KMS-11 (cell line): ENCODE data around the gene CT47B1.
"Not testable (repeated sequence)": the region's sequence is repeated elsewhere in the genome, so short reads cannot be mapped to it uniquely, and the experiment has no call there.

ENCODE experiments used
- H2AFZ ChIP-seq: fragments of 200-600 bp; sonication (generic); 2 replicates; pipeline ENCODE4 v1.6.1; 2016; ENCODE audit warnings: antibody characterized with exemption, mixed run types, low read depth
- H3K27ac ChIP-seq: fragments of 200-600 bp; sonication (generic); 2 replicates; pipeline ENCODE4 v1.6.1; 2016; ENCODE audit warnings: mild to moderate bottlenecking, mixed run types
- H3K27me3 ChIP-seq: fragments of 200-600 bp; sonication (generic); 2 replicates; pipeline ENCODE4 v1.6.1; 2017; ENCODE audit warnings: mild to moderate bottlenecking, low read depth, mixed run types, moderate library complexity; ENCODE audit not compliant: insufficient read depth
- H3K36me3 ChIP-seq: fragments of 200-600 bp; sonication (generic); 2 replicates; pipeline ENCODE4 v1.6.1; 2017; ENCODE audit warnings: mild to moderate bottlenecking, mixed run types; ENCODE audit not compliant: insufficient read depth
- H3K4me1 ChIP-seq: fragments of 200-600 bp; sonication (generic); 2 replicates; pipeline ENCODE4 v1.6.1; 2016; ENCODE audit warnings: mild to moderate bottlenecking, low read depth, mixed run types; ENCODE audit not compliant: poor library complexity, severe bottlenecking
- H3K4me2 ChIP-seq: fragments of 200-600 bp; sonication (generic); 2 replicates; pipeline ENCODE4 v1.7.0; 2016; ENCODE audit warnings: mild to moderate bottlenecking, mixed run types
- H3K4me3 ChIP-seq: fragments of 200-600 bp; sonication (generic); IDR thresholded peaks from 2 replicates; pipeline ENCODE4 v1.6.1; 2017; ENCODE audit warnings: low read depth, low read length, mixed read lengths; ENCODE audit not compliant: insufficient read depth
- H3K79me2 ChIP-seq: fragments of 200-600 bp; sonication (generic); 2 replicates; pipeline ENCODE4 v1.6.1; 2016; ENCODE audit warnings: low read depth, mixed run types; ENCODE audit not compliant: insufficient read depth
- H3K9ac ChIP-seq: fragments of 200-600 bp; sonication (generic); 2 replicates; pipeline ENCODE4 v1.6.1; 2016; ENCODE audit warnings: mild to moderate bottlenecking, mixed run types
- H4K20me1 ChIP-seq: fragments of 200-600 bp; sonication (generic); 2 replicates; pipeline ENCODE4 v1.6.1; 2016; ENCODE audit warnings: mild to moderate bottlenecking, mixed run types; ENCODE audit not compliant: insufficient read depth
- CTCF ChIP-seq: fragments of 200-600 bp; sonication (generic); conservative IDR thresholded peaks from 2 replicates; pipeline ENCODE4 v1.6.1; 2017; ENCODE audit warnings: low read depth, mild to moderate bottlenecking, antibody characterized with exemption, low read length, moderate library complexity, mixed read lengths

CT47B1 gene

GRCh38 chrX:120875766-120876165 lies at the start of gene CT47B1:
Gene CT47B1, minus strand, starts transcription at chrX:120875866. Its CDS starts 196 bp downstream, at chrX:120875670.
- not testable (repeated sequence) for H3K4me3 ChIP-seq, H2AFZ ChIP-seq, H3K27ac ChIP-seq, H4K20me1 ChIP-seq, H3K4me1 ChIP-seq, H3K27me3 ChIP-seq, H3K4me2 ChIP-seq, H3K9ac ChIP-seq, H3K36me3 ChIP-seq, H3K79me2 ChIP-seq

- Histone ChIP-seq H3K79me2 (no peaks in the 10 kb centered on the region), H3K9ac (no peak overlapping the region), H3K27ac (no peak overlapping the region), H3K27me3 (no peaks in the 10 kb centered on the region), H3K4me1 (no peaks in the 10 kb centered on the region), H2AFZ (no peak overlapping the region), H3K36me3 (no peaks in the 10 kb centered on the region), H3K4me2 (no peak overlapping the region), H4K20me1 (no peaks in the 10 kb centered on the region), H3K4me3 (no peak overlapping the region)
- TF ChIP-seq CTCF = no peak
Measured at GRCh38 chrX:120874678-120875557, 748 bp downstream of the CT47B1 start.

GRCh38 chrX:120857240-120857639 lies 18.4 kb downstream of the CT47B1 start:
- Histone ChIP-seq H3K4me3 (no peak overlapping the region), H3K4me1 (no peaks in the 10 kb centered on the region), H3K4me2 (no peak overlapping the region), H3K27ac (no peak overlapping the region), H3K36me3 (no peaks in the 10 kb centered on the region), H3K27me3 (no peaks in the 10 kb centered on the region), H4K20me1 (no peaks in the 10 kb centered on the region), H2AFZ (no peak overlapping the region), H3K79me2 (no peaks in the 10 kb centered on the region), H3K9ac (no peak overlapping the region)
- no peak for TF ChIP-seq CTCF

GRCh38 chrX:120840827-120841226 lies 34.8 kb downstream of the CT47B1 start:
- Histone ChIP-seq H3K4me1 (no peaks in the 10 kb centered on the region), H3K9ac (no peak overlapping the region), H4K20me1 (no peaks in the 10 kb centered on the region), H3K27me3 (no peaks in the 10 kb centered on the region), H3K27ac (no peak overlapping the region), H3K4me2 (no peak overlapping the region), H3K4me3 (no peak overlapping the region), H2AFZ (no peak overlapping the region), H3K79me2 (no peaks in the 10 kb centered on the region), H3K36me3 (no peaks in the 10 kb centered on the region)
- TF ChIP-seq CTCF = no peak

GRCh38 chrX:120839491-120839890 lies 36.2 kb downstream of the CT47B1 start:
- Histone ChIP-seq H3K79me2 (no peaks in the 10 kb centered on the region), H3K4me1 (no peaks in the 10 kb centered on the region), H3K4me2 (no peak overlapping the region), H3K36me3 (no peaks in the 10 kb centered on the region), H3K27me3 (no peaks in the 10 kb centered on the region), H2AFZ (no peak overlapping the region), H3K27ac (no peak overlapping the region), H4K20me1 (no peaks in the 10 kb centered on the region), H3K9ac (no peak overlapping the region), H3K4me3 (no peak overlapping the region)
- no peak for TF ChIP-seq CTCF

GRCh38 chrX:120827213-120827612 lies 48.5 kb downstream of the CT47B1 start:
- not testable (repeated sequence) for H3K27me3 ChIP-seq, H3K79me2 ChIP-seq, H3K4me1 ChIP-seq, H3K9ac ChIP-seq, H3K4me2 ChIP-seq, H2AFZ ChIP-seq, H3K4me3 ChIP-seq, H3K36me3 ChIP-seq, H3K27ac ChIP-seq, H4K20me1 ChIP-seq
